HEK293T (cell line): ENCODE results near the gene SLC43A2.
"Not testable (repeated sequence)": the region's sequence is repeated elsewhere in the genome, so short reads cannot be mapped to it uniquely, and the experiment has no call there.

Experiments
- CTCF ChIA-PET: fragments of 350-600 bp; formaldehyde crosslinking; extraction: SDS; loops from one replicate; lab custom pipeline; 2021; ENCODE audit warnings: antibody characterized with exemption, inconsistent platforms; lab: Yijun Ruan, JAX
- POLR2A ChIA-PET: fragments of 350-600 bp; formaldehyde crosslinking; extraction: SDS; loops from one replicate; lab custom pipeline; 2020; ENCODE audit warnings: antibody characterized with exemption, inconsistent platforms; lab: Yijun Ruan, JAX
- DNase-seq: peaks from one replicate; pipeline ENCODE4 v3.0.0; 2012; ENCODE audit warnings: mixed read lengths; ENCODE audit errors: extremely low spot score
- ARNT ChIP-seq: fragments of 450-650 bp; IDR thresholded peaks from 2 replicates; pipeline ENCODE4 v1.6.1; 2017; ENCODE audit warnings: mild to moderate bottlenecking
- BHLHE40 ChIP-seq: fragments of 450-650 bp; IDR thresholded peaks from 2 replicates; pipeline ENCODE4 v1.6.1; 2016; ENCODE audit warnings: mild to moderate bottlenecking, moderate library complexity, borderline replicate concordance
- CTBP1 ChIP-seq: fragments of 450-650 bp; IDR thresholded peaks from 2 replicates; pipeline ENCODE4 v1.6.1; 2016; ENCODE audit warnings: borderline replicate concordance
- ELF4 ChIP-seq: fragments of 450-650 bp; IDR thresholded peaks from 2 replicates; pipeline ENCODE4 v1.6.1; 2017; ENCODE audit warnings: antibody characterized with exemption
- FOXA1 ChIP-seq: fragments of 450-650 bp; IDR thresholded peaks from 2 replicates; pipeline ENCODE4 v1.6.1; 2016; ENCODE audit warnings: mild to moderate bottlenecking
- FOXK2 ChIP-seq: fragments of 450-650 bp; IDR thresholded peaks from 2 replicates; pipeline ENCODE4 v1.6.1; 2016; ENCODE audit warnings: mild to moderate bottlenecking
- FOXM1 ChIP-seq: fragments of 450-650 bp; IDR thresholded peaks from 2 replicates; pipeline ENCODE4 v1.6.1; 2017; ENCODE audit warnings: mild to moderate bottlenecking, borderline replicate concordance
- HDGF ChIP-seq: fragments of 450-650 bp; IDR thresholded peaks from 2 replicates; pipeline ENCODE4 v1.6.1; 2017; ENCODE audit warnings: antibody characterized with exemption, borderline replicate concordance
- L3MBTL2 ChIP-seq: fragments of 450-650 bp; conservative IDR thresholded peaks from 2 replicates; pipeline ENCODE4 v1.6.1; 2016; ENCODE audit warnings: mild to moderate bottlenecking
- LEF1 ChIP-seq: fragments of 450-650 bp; IDR thresholded peaks from 2 replicates; pipeline ENCODE4 v1.6.1; 2017; ENCODE audit warnings: mild to moderate bottlenecking, borderline replicate concordance
- NFRKB ChIP-seq: fragments of 450-650 bp; IDR thresholded peaks from 2 replicates; pipeline ENCODE4 v1.6.1; 2016; ENCODE audit warnings: mild to moderate bottlenecking, moderate library complexity
- SP1 ChIP-seq: fragments of 450-650 bp; IDR thresholded peaks from 2 replicates; pipeline ENCODE4 v1.6.1; 2017
- SUZ12 ChIP-seq: fragments of 450-650 bp; IDR thresholded peaks from 2 replicates; pipeline ENCODE4 v1.6.1; 2016; ENCODE audit warnings: mild to moderate bottlenecking
- TARDBP ChIP-seq: fragments of 450-650 bp; IDR thresholded peaks from 2 replicates; pipeline ENCODE4 v1.6.1; 2016
- ZNF384 ChIP-seq: fragments of 450-650 bp; IDR thresholded peaks from 2 replicates; pipeline ENCODE4 v1.6.1; 2016
- TF ChIP-seq, protein P1 (sequence below): fragments of 450-650 bp; IDR thresholded peaks from 2 replicates; pipeline ENCODE4 v1.6.1; 2016

SLC43A2 gene

DNA sequence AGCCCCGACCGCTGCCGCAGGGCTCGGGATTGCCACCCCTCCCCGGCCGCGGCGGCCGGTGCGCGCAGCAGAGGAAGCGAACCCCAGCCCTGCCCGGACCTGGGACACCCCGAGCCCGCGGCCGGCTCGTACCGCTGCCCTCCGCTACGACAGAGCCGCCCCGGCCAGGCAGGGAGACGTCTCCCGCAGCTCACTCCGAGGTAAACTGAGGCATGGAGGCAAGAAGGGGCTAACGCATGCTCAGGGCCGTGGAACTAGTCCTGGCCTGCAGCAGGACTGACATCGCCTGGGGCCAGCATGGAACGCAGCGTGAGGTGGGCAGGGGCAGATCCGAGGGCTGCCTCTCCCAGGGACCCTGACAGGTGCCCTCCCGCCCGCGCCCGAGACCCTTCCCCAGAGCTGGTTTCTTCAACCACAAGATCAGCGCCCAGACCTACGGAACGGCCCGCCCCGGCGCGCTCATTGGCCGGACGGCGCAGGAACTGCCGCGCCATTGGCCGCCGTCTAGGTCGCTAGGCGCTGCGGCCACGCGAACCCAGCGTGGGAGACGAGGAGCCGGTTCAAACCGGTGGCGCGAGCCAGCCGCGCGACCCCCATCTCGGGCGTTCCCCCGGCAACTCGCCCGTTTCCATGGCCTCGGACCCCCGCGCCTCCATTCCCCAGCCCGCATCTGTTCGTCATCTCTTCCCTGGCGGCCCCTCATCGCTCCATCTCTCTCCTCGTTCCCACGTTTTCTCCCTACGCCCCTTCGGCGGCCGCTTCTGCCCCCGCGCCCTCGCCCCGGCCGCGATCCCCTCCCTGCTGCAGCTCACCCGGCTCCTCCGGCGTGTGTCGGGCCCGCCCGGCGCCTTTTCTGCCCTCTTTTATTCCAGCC lies at the start of gene SLC43A2:
Gene SLC43A2, minus strand, starts transcription at position 853 of the 874 bp plus-strand sequence. CDS start 960 bp downstream, outside the sequence.
- peak; percentile 91 for TF ChIP-seq L3MBTL2
- TF ChIP-seq, protein P1, sequence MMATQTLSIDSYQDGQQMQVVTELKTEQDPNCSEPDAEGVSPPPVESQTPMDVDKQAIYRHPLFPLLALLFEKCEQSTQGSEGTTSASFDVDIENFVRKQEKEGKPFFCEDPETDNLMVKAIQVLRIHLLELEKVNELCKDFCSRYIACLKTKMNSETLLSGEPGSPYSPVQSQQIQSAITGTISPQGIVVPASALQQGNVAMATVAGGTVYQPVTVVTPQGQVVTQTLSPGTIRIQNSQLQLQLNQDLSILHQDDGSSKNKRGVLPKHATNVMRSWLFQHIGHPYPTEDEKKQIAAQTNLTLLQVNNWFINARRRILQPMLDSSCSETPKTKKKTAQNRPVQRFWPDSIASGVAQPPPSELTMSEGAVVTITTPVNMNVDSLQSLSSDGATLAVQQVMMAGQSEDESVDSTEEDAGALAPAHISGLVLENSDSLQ, result peak; percentile 43; the same call in 1 of the 2 replicates
- no peak for TF ChIP-seq LEF1
- TF ChIP-seq NFRKB, result no peak
- POLR2A ChIA-PET, result interaction anchor here (0.7 to 3.1 kb wide), 6 partner anchors 10 to 112 kb away, joined by 3 to 18 read pairs (median 5); partner anchors contain the start of gene INPP5K
- CTCF ChIA-PET, result interaction anchor here (1.2 to 3.4 kb wide), 3 partner anchors 10 to 54 kb away, joined by 4 to 43 read pairs (median 8); no protein-coding TSS in a partner anchor
- peak; percentile 89 for DNase-seq

DNA sequence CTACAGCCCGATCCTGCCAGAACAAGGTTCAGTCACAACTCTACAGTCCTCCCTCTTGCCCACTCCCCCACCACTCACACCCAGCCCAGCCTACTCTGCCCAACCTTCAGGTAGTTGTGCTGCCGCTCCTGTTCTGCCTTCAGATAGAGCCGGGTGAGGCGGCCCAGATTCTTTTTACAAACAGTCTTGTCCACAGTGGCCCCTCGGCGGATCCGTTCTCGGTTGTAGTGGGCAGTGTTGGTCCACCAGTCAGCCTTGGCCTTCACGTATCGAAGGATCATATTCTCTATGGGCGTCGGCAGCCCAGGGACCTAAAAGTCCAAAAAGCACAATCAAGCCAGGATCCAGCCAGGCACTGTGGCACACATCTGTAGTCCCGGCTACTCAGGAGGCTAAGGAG lies 47.8 kb upstream of the SLC43A2 start:
- TF ChIP-seq ELF4 (no peak), SUZ12 (no peak), BHLHE40 (no peak), ARNT (no peak), LEF1 (no peak), TARDBP (no peak), NFRKB (no peak), FOXM1 (no peak), HDGF (no peak), L3MBTL2 (no peak), ZNF384 (no peak), SP1 (no peak), FOXA1 (no peak), CTBP1 (no peak), FOXK2 (no peak)
- TF ChIP-seq, protein P1, result no peak
- CTCF ChIA-PET, result no interaction called here
- POLR2A ChIA-PET, result no interaction called here
- no peak for DNase-seq

DNA sequence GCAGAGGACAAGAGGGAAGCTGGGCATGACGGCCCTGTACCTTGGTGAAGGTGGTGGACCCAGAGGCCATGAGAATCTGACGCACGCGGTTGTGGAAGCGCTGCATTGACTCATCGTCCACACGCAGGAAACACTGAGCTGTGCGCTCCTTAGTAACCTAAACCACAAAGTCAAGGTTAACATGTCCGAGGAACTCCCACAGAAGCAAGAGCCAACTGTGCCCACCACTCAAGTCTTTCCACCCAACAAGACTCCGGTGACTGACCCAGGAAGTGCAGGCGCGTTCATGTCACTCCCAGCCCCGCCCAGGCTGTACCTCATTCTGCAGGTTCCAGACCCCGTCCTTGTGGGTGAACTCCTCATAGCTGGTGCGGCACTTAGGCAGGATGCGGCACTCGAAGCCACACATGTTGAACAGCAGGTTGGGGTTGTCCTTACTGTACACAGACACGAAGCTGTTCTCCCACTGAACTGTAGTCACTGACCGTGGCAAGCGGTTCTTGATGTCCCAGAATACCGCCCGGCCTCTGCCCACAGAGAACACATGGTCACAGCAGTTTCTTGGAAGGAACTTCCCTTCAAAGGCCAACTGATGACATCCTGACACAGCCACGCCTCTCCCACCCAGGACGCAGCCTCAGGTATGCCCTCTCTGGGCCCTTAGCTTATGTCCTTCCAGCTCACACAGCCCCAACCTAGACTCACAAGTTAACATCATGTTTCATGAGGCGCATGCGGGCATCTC lies 44.6 kb upstream of the SLC43A2 start:
- no peak for DNase-seq

DNA sequence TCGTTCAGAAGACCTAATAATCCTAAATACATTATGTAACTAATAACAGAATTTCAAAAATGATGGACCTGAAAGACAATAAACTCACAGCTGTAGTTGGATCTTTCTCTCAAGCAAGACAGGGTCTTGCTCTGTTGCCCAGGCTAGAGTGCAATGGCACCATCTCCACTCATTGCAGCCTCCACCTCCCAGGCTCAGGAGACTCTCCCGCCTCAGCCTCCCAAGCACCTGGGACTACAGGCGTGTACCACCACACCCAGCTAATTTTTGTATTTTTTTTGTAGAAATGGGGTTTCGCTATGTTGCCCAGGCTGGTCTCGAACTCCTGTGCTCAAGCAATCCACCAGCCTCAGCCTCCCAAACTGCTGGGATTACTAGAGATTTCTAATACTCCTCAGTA lies 35.3 kb upstream of the SLC43A2 start:
- CTCF ChIA-PET, result interaction anchor here (1.8 kb wide), 1 partner anchor 12 kb away, joined by 7 read pairs; no protein-coding TSS in a partner anchor
- POLR2A ChIA-PET, DNase-seq: not testable (repeated sequence)

More for the DNA sequence above, 44.6 kb upstream of the SLC43A2 start:
- ChIA-PET CTCF (no interaction called here), POLR2A (no interaction called here)
- TF ChIP-seq FOXM1 (no peak), ZNF384 (no peak), LEF1 (no peak), ARNT (no peak), FOXA1 (no peak), L3MBTL2 (no peak), NFRKB (no peak), ELF4 (no peak), HDGF (no peak), TARDBP (no peak), SP1 (no peak), CTBP1 (no peak), FOXK2 (no peak), SUZ12 (no peak), BHLHE40 (no peak)
- TF ChIP-seq, protein P1, result no peak

DNA sequence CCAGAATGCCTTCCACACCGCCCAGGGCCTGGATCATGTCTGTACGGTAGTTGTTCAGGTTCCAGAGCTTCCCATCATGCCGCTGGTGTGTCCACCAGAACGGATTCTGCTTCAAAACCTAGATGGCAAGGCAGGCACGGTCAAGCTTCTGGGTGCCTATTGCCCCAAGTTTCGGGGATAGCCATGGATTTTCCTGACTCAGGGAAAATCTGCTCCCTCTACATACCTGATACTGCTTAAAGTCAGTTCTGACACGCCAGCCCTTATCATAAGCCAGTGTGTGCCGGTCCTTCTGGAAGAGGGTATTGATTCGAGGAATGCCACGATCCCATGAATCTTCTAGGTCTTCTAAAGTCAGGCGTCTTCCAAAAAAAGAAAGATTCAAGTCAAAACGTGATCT lies 32.4 kb upstream of the SLC43A2 start:
- POLR2A ChIA-PET, result interaction anchor here (0.7 to 1.6 kb wide), 4 partner anchors 8 to 23 kb away, joined by 3 to 8 read pairs (median 4); partner anchors contain the start of gene RILP
- DNase-seq, result no peak
- no peak for TF ChIP-seq BHLHE40
- TF ChIP-seq, protein P1, result no peak
- TF ChIP-seq ARNT, result no peak
- no peak for TF ChIP-seq HDGF
- no peak for TF ChIP-seq ELF4
- no peak for TF ChIP-seq TARDBP
- CTCF ChIA-PET, result interaction anchor here (0.6 kb wide), 1 partner anchor 12 kb away, joined by 5 read pairs; the partner anchor contains the start of gene RILP
